OCI-LY3 (cell line): ENCODE results near the gene GJA4.

Experiments used
- H2AFZ ChIP-seq: fragments of 200-600, 300-600 bp; shearing (Covaris generic); 2 replicates; pipeline ENCODE4 v1.6.0; 2014; ENCODE audit warnings: antibody characterized with exemption, low read depth, low read length
- H3K27ac ChIP-seq: fragments of 200-600, 300-600 bp; sonication (generic); 2 replicates; pipeline ENCODE4 v1.5.1; 2014; ENCODE audit warnings: mild to moderate bottlenecking, low read length, moderate library complexity, mixed read lengths
- H3K27me3 ChIP-seq: fragments of 200-600, 300-600 bp; sonication (generic); 2 replicates; pipeline ENCODE4 v1.6.1; 2014; ENCODE audit warnings: low read depth, low read length, mixed read lengths
- H3K36me3 ChIP-seq: fragments of 200-600, 300-600 bp; sonication (generic); replicated peaks from 2 replicates; pipeline ENCODE3; 2014; ENCODE audit warnings: low read depth, low read length, mixed read lengths
- H3K4me1 ChIP-seq: fragments of 300-600, 200-600 bp; sonication (generic); 2 replicates; pipeline ENCODE4 v1.6.1; 2014; ENCODE audit warnings: low read length, mixed read lengths
- H3K4me2 ChIP-seq: fragments of 200-600, 300-600 bp; sonication (generic); 2 replicates; pipeline ENCODE4 v1.6.1; 2014; ENCODE audit warnings: low read length, mixed read lengths
- H3K4me3 ChIP-seq: fragments of 300-600, 200-600 bp; sonication (generic); 2 replicates; pipeline ENCODE4 v1.5.1; 2014; ENCODE audit warnings: antibody characterized with exemption, mild to moderate bottlenecking, low read length, moderate library complexity
- H3K79me2 ChIP-seq: fragments of 300-600, 200-600 bp; shearing (Covaris generic); 2 replicates; pipeline ENCODE4 v1.6.1; 2014; ENCODE audit warnings: mild to moderate bottlenecking, low read length, mixed read lengths
- H3K9ac ChIP-seq: fragments of 300-600, 200-600 bp; shearing (Covaris generic); 2 replicates; pipeline ENCODE4 v1.6.0; 2014; ENCODE audit warnings: mild to moderate bottlenecking, low read length, moderate library complexity
- H3K9me3 ChIP-seq: fragments of 200-600, 300-600 bp; shearing (Covaris generic); 2 replicates; pipeline ENCODE4 v1.6.1; 2014; ENCODE audit warnings: low read length, mixed read lengths; ENCODE audit not compliant: insufficient read depth
- H4K20me1 ChIP-seq: fragments of 200-600, 300-600 bp; sonication (generic); 2 replicates; pipeline ENCODE4 v1.6.1; 2016; ENCODE audit warnings: low read length, mixed read lengths; ENCODE audit not compliant: insufficient read depth
- EZH2phosphoT487 ChIP-seq: fragments of 200-600 bp; shearing (Covaris generic); IDR thresholded peaks from 2 replicates; pipeline ENCODE4 v1.6.1; 2018; ENCODE audit warnings: antibody characterized with exemption, mixed run types, low read depth
- TF ChIP-seq, protein P1 (sequence below): fragments of 200-600, 300-600 bp; sonication (generic); IDR thresholded peaks from 2 replicates; pipeline ENCODE4 v1.5.1; 2014; ENCODE audit warnings: antibody characterized with exemption, low read length, low read depth

Gene GJA4

DNA sequence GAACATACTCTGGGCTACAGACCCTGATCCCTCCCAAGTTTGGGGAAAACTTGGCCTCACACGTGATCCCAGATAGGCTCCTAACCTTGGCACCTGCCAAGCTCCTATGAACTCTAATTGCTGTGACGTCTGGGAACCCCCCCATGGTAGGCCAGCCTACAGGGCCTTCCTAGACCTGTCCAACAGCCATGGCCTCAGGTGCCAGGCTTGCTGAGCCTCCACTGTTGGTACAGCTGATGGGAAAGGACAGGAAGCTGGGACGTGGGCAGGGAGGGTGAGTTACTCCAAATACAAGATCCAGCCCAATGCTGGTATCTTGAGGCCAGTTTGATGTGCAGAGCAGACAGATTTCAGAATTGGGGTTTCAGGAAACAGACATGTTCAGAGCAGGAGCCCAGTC lies 47.6 kb downstream of the GJA4 start:
- no peaks in the 10 kb centered on the region for H3K27me3 ChIP-seq
- no peaks in the 10 kb centered on the region for H3K4me1 ChIP-seq
- H4K20me1 ChIP-seq = no peaks in the 10 kb centered on the region
- no peaks in the 10 kb centered on the region for H3K36me3 ChIP-seq
- no peak overlapping the region for H2AFZ ChIP-seq
- H3K4me2 ChIP-seq = no peak overlapping the region
- H3K9ac ChIP-seq = no peak overlapping the region
- no peak overlapping the region for H3K4me3 ChIP-seq
- H3K79me2 ChIP-seq = no peaks in the 10 kb centered on the region
- H3K27ac ChIP-seq = no peak overlapping the region
- no peaks in the 10 kb centered on the region for H3K9me3 ChIP-seq
- TF ChIP-seq EZH2phosphoT487 = no peak
- TF ChIP-seq, protein P1, sequence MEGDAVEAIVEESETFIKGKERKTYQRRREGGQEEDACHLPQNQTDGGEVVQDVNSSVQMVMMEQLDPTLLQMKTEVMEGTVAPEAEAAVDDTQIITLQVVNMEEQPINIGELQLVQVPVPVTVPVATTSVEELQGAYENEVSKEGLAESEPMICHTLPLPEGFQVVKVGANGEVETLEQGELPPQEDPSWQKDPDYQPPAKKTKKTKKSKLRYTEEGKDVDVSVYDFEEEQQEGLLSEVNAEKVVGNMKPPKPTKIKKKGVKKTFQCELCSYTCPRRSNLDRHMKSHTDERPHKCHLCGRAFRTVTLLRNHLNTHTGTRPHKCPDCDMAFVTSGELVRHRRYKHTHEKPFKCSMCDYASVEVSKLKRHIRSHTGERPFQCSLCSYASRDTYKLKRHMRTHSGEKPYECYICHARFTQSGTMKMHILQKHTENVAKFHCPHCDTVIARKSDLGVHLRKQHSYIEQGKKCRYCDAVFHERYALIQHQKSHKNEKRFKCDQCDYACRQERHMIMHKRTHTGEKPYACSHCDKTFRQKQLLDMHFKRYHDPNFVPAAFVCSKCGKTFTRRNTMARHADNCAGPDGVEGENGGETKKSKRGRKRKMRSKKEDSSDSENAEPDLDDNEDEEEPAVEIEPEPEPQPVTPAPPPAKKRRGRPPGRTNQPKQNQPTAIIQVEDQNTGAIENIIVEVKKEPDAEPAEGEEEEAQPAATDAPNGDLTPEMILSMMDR = no peak

GRCh38 chr1:34842073-34842472 lies 49.3 kb downstream of the GJA4 start:
- no peaks in the 10 kb centered on the region for H4K20me1 ChIP-seq
- H3K27me3 ChIP-seq = no peaks in the 10 kb centered on the region
- no peak overlapping the region for H3K4me2 ChIP-seq
- no peak overlapping the region for H3K27ac ChIP-seq
- H3K36me3 ChIP-seq = no peaks in the 10 kb centered on the region
- no peak overlapping the region for H2AFZ ChIP-seq
- no peaks in the 10 kb centered on the region for H3K9me3 ChIP-seq
- TF ChIP-seq EZH2phosphoT487 = no peak
- TF ChIP-seq, protein P1 = no peak
- no peaks in the 10 kb centered on the region for H3K4me1 ChIP-seq
- H3K9ac ChIP-seq = no peak overlapping the region
- no peaks in the 10 kb centered on the region for H3K79me2 ChIP-seq
- H3K4me3 ChIP-seq = no peak overlapping the region

DNA sequence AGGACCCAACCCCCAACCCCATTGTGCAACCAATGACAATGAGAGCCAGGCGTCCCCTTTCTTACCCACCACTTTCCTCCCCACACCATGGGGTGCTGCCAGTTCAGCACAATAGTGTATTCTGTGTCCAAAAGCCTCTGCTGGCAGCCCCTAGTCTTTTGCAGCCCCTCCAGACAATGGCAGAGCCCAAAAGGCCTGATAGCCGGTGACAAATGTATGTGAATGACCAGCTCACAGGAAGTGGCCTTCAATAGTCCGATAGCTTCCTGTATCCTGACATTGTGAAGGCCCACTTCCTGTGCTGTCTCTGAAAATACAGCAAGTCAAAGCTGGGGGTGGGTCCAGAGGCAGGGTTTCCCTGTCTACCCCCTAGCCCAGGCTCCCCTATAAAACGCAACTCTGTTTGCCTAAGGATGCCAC lies 50.2 kb downstream of the GJA4 start:
- Histone ChIP-seq H3K9ac (no peak overlapping the region), H4K20me1 (no peaks in the 10 kb centered on the region), H3K9me3 (no peaks in the 10 kb centered on the region), H3K36me3 (no peaks in the 10 kb centered on the region), H3K27me3 (no peaks in the 10 kb centered on the region), H3K79me2 (no peaks in the 10 kb centered on the region), H3K4me2 (no peak overlapping the region), H3K4me3 (no peak overlapping the region), H3K27ac (no peak overlapping the region), H2AFZ (no peak overlapping the region), H3K4me1 (no peaks in the 10 kb centered on the region)
- TF ChIP-seq EZH2phosphoT487 = no peak
- TF ChIP-seq, protein P1 = no peak

GRCh38 chr1:34843392-34844251 lies 50.8 kb downstream of the GJA4 start:
- H3K4me2 ChIP-seq = no peak overlapping the region
- TF ChIP-seq, protein P1 = no peak
- no peak for TF ChIP-seq EZH2phosphoT487

More at GRCh38 chr1:34843392-34844251, 50.8 kb downstream of the GJA4 start:
- no peaks in the 10 kb centered on the region for H3K9me3 ChIP-seq
- no peaks in the 10 kb centered on the region for H3K4me1 ChIP-seq
- H3K9ac ChIP-seq = no peak overlapping the region
- no peaks in the 10 kb centered on the region for H4K20me1 ChIP-seq
- H2AFZ ChIP-seq = no peak overlapping the region
- no peak overlapping the region for H3K27ac ChIP-seq
- no peak overlapping the region for H3K4me3 ChIP-seq
- no peaks in the 10 kb centered on the region for H3K36me3 ChIP-seq
- H3K79me2 ChIP-seq = no peaks in the 10 kb centered on the region
- H3K27me3 ChIP-seq = no peaks in the 10 kb centered on the region
